ENCODE results near the gene NKTR.

DNA sequence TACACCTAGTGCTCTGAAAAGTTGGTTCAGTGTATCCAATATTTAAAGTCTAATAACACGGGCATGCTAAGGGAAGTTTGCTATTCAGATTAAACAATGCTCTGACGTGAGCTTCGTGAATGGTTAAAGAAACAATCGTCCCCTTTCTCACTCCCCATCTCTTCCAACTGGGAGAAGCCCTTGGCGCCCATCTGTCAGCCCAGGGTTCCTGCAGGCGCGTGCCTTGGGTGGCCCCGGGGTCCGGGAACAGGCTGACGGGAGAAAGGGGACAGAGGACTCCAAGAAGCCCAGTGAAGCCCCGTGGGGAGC is 19.1 kb upstream of the NKTR start:
- TF ChIP-seq POLR2AphosphoS5 (IDR thresholded peaks at IDR 0.05; ENCODE audit: borderline replicate concordance, low read depth, low read length) (no peak), FOXP2 (optimal IDR thresholded peaks at IDR 0.05; ENCODE audit: control extremely low read depth, extremely low read length, insufficient read depth) (no peak)
